Mesothelial cell of epicardium (in vitro differentiated cells): Measurements from ENCODE around the gene TMEM150B. TPM values are rescaled to one million over a fixed set of nuclear protein-coding genes. Genes with fewer than 3 reads are reported as not detected.

Experiments
- DNase-seq, 2 experiments: peaks; one replicate each; pipeline ENCODE4 v3.0.0; 2021; ENCODE audit warnings: low spot score in 2 of 2; ENCODE audit not compliant: unreplicated experiment in 2 of 2
- H3K27ac Mint-ChIP-seq: 2 replicates; pipeline ENCODE4 v1.8.0; 2021; ENCODE audit warnings: mixed read lengths
- H3K27me3 Mint-ChIP-seq: 2 replicates; pipeline ENCODE4 v1.8.0; 2021; ENCODE audit warnings: low read depth, mixed read lengths
- H3K36me3 Mint-ChIP-seq: 2 replicates; pipeline ENCODE4 v1.8.0; 2021; ENCODE audit warnings: mixed read lengths
- H3K4me1 Mint-ChIP-seq: 2 replicates; pipeline ENCODE4 v1.8.0; 2021; ENCODE audit warnings: mixed read lengths
- H3K4me3 Mint-ChIP-seq: 2 replicates; pipeline ENCODE4 v1.8.0; 2021; ENCODE audit warnings: mild to moderate bottlenecking, moderate library complexity, mixed read lengths
- H3K9me3 Mint-ChIP-seq: 2 replicates; pipeline ENCODE4 v1.8.0; 2021; ENCODE audit warnings: mixed read lengths
- CTCF ChIP-seq: fragments of 200-600 bp; sonication (generic); IDR thresholded peaks from one replicate; pipeline ENCODE4 v1.5.0; 2021; ENCODE audit warnings: antibody characterized with exemption; ENCODE audit not compliant: unreplicated experiment
- total RNA-seq: library from RNA; stranded (reverse); gene quantifications from 3 replicates; pipeline ENCODE4 v1.2.1, GENCODE V29; 2021

TMEM150B gene
- total RNA-seq, result not detected in 3 replicates

GRCh38 chr19:55325172-55325571 lies at the start of gene TMEM150B:
TSS of gene TMEM150B (minus strand) at chr19:55325341. CDS start at chr19:55321036, 4,305 bp downstream.
- H3K9me3 Mint-ChIP-seq, result no peaks in the 10 kb centered on the region
- no peak for TF ChIP-seq CTCF
- DNase-seq, result no peak
- no peak within 1 kb of the TSS for H3K27ac Mint-ChIP-seq
- H3K4me3 Mint-ChIP-seq, result no peak within 1 kb of the TSS
- H3K36me3 Mint-ChIP-seq, result no peaks in the 10 kb centered on the region
- H3K4me1 Mint-ChIP-seq, result peaks cover under 1% of the 10 kb centered on the region
- H3K27me3 Mint-ChIP-seq, result no peaks in the 10 kb centered on the region

GRCh38 chr19:55373993-55374757 lies 49.0 kb upstream of the TMEM150B start:
- Mint-ChIP-seq H3K27ac (peak overlapping the region; percentile 45), H3K36me3 (no peaks in the 10 kb centered on the region), H3K4me3 (peak overlapping the region; percentile 33), H3K4me1 (peaks cover 46% of the 10 kb centered on the region), H3K9me3 (no peaks in the 10 kb centered on the region), H3K27me3 (peaks cover 54% of the 10 kb centered on the region)
- no peak for DNase-seq
- no peak for TF ChIP-seq CTCF

GRCh38 chr19:55373306-55373992 lies 48.3 kb upstream of the TMEM150B start:
- Mint-ChIP-seq H3K27me3 (peaks cover 56% of the 10 kb centered on the region), H3K4me3 (peak overlapping the region; percentile 33)

GRCh38 chr19:55372316-55373081 lies 47.4 kb upstream of the TMEM150B start:
- no peaks in the 10 kb centered on the region for H3K9me3 Mint-ChIP-seq
- DNase-seq, result no peak
- H3K27ac Mint-ChIP-seq, result peak overlapping the region; percentile 37
- TF ChIP-seq CTCF, result no peak
- no peaks in the 10 kb centered on the region for H3K36me3 Mint-ChIP-seq
- peaks cover 51% of the 10 kb centered on the region for H3K27me3 Mint-ChIP-seq
- peaks cover 47% of the 10 kb centered on the region for H3K4me1 Mint-ChIP-seq
- H3K4me3 Mint-ChIP-seq, result peak overlapping the region; percentile 10

More at GRCh38 chr19:55373306-55373992, 48.3 kb upstream of the TMEM150B start:
- H3K9me3 Mint-ChIP-seq, result no peaks in the 10 kb centered on the region
- no peak for TF ChIP-seq CTCF
- peak overlapping the region; percentile 45 for H3K27ac Mint-ChIP-seq
- H3K4me1 Mint-ChIP-seq, result peaks cover 51% of the 10 kb centered on the region
- no peaks in the 10 kb centered on the region for H3K36me3 Mint-ChIP-seq
- DNase-seq, result no peak

GRCh38 chr19:55370305-55370988 lies 45.3 kb upstream of the TMEM150B start, which contains the start of gene IL11:
TSS of gene IL11 (minus strand) at chr19:55370463. CDS start at chr19:55370310, 153 bp downstream.
- peaks cover 2% of the 10 kb centered on the region for H3K36me3 Mint-ChIP-seq
- H3K27me3 Mint-ChIP-seq, result peaks cover 41% of the 10 kb centered on the region
- H3K4me3 Mint-ChIP-seq, result peak within 1 kb of the TSS; percentile 72
- TF ChIP-seq CTCF, result no peak
- DNase-seq, result no peak
- peaks cover 35% of the 10 kb centered on the region for H3K4me1 Mint-ChIP-seq
- H3K9me3 Mint-ChIP-seq, result no peaks in the 10 kb centered on the region
- peak within 1 kb of the TSS; percentile 81 for H3K27ac Mint-ChIP-seq
